Subcutaneous adipose tissue (tissue), 4 donors: Measurements from ENCODE around the gene WNT5B. TPM values are rescaled to one million over a fixed set of nuclear protein-coding genes. Genes with fewer than 3 reads are reported as not detected.

Experiments used
- total RNA-seq, 4 donors: library from RNA; depleted of rRNA; stranded (reverse); fragments of >200 nt; gene quantifications; one replicate each; pipeline ENCODE4 v1.1.0, GENCODE V29; 2016
- TF ChIP-seq, protein P1 (sequence below): fragments of 450-650 bp; IDR thresholded peaks from one replicate; pipeline ENCODE4 v1.5.1; 2016; ENCODE audit warnings: low read depth, mild to moderate bottlenecking, control low read depth, antibody characterized with exemption, moderate library complexity

Gene WNT5B
- total RNA-seq = 1 to 10 TPM in 3 of 4 donors, under 1 TPM in 1; 0.82 to 7.0 (median 4.8) TPM

- TF ChIP-seq, protein P1, sequence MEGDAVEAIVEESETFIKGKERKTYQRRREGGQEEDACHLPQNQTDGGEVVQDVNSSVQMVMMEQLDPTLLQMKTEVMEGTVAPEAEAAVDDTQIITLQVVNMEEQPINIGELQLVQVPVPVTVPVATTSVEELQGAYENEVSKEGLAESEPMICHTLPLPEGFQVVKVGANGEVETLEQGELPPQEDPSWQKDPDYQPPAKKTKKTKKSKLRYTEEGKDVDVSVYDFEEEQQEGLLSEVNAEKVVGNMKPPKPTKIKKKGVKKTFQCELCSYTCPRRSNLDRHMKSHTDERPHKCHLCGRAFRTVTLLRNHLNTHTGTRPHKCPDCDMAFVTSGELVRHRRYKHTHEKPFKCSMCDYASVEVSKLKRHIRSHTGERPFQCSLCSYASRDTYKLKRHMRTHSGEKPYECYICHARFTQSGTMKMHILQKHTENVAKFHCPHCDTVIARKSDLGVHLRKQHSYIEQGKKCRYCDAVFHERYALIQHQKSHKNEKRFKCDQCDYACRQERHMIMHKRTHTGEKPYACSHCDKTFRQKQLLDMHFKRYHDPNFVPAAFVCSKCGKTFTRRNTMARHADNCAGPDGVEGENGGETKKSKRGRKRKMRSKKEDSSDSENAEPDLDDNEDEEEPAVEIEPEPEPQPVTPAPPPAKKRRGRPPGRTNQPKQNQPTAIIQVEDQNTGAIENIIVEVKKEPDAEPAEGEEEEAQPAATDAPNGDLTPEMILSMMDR = no peak
Observed at GRCh38 chr12:1628666-1629337, at the start of gene WNT5B. TSS of gene WNT5B (plus strand) at chr12:1629231. CDS start at chr12:1631355, 2,124 bp downstream.

DNA sequence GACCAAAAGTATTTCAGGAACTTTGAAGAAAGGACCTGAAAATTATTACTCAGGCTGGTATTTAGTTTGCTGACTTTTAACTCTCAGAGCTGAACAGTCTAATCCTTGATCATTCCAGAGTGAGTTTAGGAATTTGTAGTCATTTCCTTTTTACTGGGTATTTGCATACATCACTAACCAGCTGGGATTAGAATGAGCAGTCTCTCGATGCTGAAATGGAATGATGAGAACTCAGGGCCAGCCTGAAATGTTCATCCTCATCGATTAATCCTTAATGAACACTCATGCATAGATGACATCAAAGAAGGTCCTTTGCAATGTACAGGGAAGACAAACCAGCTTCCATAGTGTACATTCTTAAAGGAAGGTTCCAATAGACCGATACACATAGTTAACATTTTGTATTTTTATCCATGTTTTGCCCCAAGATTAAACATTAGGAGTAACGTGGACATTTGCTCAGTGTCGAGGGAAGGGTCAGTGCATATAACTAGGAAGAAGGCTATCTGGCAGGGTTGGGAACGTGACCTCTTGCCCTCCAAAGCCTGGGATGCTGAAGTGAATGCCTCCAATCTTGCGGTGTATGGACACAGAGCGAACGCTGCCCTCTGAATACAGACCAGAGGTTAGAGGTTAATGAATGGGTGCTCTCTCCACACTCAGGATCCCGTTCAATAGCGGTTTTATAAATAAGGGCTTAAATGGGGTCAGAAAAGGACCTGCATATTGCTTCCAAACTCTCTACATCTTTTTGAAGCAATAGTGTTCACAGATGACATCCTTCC lies 49.2 kb upstream of the WNT5B start:
- TF ChIP-seq, protein P1 = no peak

DNA sequence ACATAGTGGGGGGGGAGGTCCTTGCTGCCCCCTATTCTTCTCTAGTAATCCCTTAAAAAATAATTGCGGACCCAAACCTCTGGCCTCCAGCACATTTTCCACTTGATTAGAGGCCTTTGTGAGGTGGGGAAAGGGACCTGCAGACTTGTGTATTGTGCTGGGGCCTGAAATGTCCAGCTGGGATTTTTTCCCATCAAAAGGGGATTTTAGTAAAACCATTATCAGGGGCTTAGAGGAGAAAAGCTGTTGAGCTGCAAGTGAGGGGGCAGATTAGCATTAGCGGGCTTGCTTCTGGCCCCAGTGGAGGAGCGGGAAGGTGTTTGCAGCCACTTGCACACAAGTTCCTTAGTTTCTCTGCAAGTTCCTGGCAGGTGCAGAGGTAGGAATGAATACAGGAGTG lies 48.5 kb upstream of the WNT5B start:
- TF ChIP-seq, protein P1 = no peak

DNA sequence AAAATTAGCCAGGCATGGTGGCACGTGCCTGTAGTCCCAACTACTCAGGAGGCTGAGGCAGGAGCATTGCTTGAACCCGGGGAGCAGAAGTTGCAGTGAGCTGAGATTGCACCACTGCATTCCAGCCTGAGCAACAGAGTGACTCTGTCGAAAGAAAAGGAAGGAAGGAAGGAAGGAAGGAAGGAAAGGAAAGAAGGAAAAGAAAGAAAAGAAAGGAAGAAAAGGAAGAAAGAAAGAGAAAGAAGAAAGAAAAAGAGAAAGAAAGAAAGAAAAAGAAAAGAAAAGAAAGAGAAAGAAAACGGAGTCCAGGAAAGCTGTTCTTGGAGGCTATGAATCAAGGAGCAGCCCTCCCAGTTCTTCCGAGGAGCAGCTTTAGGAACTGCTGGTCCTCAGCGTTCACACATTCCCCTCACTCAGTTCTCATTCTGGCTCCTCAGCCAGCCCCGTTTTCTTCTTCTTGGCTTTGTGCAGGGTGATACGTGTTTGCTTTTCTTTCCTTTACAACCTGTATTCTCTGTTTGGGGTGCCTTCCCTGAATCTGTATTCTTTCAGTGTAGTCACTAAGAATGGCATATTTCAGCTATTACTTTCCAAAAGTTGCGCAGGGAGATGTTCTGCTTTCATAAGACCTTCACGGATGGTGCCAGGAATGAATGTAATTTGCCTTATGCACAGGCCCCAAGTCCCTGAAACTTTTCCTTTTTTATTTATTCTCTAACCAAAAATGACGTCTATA lies 46.9 kb upstream of the WNT5B start:
- TF ChIP-seq, protein P1 = no peak

- TF ChIP-seq, protein P1 = no peak
Observed at GRCh38 chr12:1582709-1583050, 46.4 kb upstream of the WNT5B start.

DNA sequence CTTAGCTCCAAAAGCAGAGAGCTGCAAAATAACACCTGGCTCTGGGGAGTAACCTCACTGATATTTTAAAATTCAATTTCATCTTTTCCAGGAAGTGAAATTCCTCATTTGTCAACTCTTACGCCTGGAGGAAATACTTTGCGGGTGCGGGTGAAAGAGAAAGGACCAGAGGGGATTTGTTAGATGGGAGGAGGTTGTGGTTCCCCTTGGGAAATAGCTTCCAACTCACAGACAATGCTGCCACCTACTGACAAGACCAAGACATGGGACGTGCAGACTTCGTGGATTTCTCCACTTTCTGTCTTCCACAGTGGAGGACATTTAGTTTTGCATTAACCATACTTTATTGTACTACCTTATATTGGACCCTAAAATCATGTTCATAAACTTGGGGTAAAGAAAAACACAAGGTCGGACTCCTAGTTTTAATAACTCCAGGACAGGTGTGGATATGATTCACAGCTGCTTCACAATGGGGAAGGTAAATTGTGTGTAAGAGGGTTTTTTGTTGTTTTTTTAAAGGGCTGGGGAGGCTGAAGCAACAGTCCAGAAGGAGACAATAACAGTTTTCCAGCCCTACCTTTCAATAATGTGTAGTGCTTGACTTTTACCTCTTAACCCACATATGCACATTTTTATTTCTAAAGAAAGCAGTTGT lies 45.5 kb upstream of the WNT5B start:
- TF ChIP-seq, protein P1 = no peak
